ENCODE data around the gene FAXDC2.
"Not testable (repeated sequence)": the region's sequence is repeated elsewhere in the genome, so short reads cannot be mapped to it uniquely, and the experiment has no call there.

FAXDC2 gene

DNA sequence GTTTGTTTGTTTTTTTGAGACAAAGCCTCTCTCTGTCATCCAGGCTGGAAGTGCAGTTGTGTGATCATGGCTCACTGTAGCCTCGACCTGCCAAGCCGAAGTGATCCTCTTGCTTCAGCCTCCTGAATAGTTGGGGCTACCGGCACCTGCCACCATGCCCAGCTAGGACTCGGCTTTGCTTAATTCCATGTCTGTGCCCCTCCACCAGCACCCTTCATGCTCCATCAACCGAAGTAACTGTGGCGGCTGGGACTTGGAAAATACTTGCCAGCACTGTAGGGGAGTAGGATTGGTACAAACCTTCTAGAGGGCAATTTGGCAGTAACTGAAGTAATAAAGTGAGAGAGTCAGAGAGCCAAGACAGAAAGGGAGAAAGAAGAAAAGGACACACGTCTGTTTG lies 19.0 kb downstream of the FAXDC2 start:
- H3K4me3 ChIP-seq (ENCODE audit: control insufficient read depth, low read depth, low read length) = no peak overlapping the region
- TF ChIP-seq CTCF (conservative IDR thresholded peaks at IDR 0.05; ENCODE audit: control insufficient read depth, insufficient read depth, low read depth, low read length) = no peak

GRCh38 chr5:154830596-154830995 lies 19.8 kb downstream of the FAXDC2 start:
- TF ChIP-seq CTCF (conservative IDR thresholded peaks at IDR 0.05; ENCODE audit: control insufficient read depth, insufficient read depth, low read depth, low read length) = no peak
- no peak for DNase-seq (ENCODE audit: low read depth)
- H3K4me3 ChIP-seq (ENCODE audit: control insufficient read depth, low read depth, low read length) = no peak overlapping the region

More for the DNA sequence above, 19.0 kb downstream of the FAXDC2 start:
- no peak for DNase-seq (ENCODE audit: low read depth)

DNA sequence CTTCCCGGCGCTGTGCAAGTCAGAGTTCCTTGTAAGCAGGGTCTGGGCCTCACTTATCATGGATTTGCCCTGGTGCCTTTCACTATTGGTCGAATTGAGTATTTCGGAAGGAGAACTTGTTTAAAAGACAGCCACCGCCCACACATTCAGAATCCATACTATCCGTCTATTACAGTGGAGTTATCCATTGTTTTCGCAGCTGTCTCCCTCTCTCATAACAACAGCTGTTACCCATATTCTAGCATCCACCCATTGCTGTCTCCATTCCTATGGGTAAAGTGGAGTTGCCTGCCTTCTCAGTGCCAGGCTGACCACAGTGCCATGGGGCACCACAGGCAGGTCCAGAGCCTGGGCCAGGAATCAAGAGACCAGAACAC lies 20.2 kb downstream of the FAXDC2 start:
- H3K4me3 ChIP-seq (ENCODE audit: control insufficient read depth, low read depth, low read length) = no peak overlapping the region
- no peak for TF ChIP-seq CTCF (conservative IDR thresholded peaks at IDR 0.05; ENCODE audit: control insufficient read depth, insufficient read depth, low read depth, low read length)
- no peak for DNase-seq (ENCODE audit: low read depth)

DNA sequence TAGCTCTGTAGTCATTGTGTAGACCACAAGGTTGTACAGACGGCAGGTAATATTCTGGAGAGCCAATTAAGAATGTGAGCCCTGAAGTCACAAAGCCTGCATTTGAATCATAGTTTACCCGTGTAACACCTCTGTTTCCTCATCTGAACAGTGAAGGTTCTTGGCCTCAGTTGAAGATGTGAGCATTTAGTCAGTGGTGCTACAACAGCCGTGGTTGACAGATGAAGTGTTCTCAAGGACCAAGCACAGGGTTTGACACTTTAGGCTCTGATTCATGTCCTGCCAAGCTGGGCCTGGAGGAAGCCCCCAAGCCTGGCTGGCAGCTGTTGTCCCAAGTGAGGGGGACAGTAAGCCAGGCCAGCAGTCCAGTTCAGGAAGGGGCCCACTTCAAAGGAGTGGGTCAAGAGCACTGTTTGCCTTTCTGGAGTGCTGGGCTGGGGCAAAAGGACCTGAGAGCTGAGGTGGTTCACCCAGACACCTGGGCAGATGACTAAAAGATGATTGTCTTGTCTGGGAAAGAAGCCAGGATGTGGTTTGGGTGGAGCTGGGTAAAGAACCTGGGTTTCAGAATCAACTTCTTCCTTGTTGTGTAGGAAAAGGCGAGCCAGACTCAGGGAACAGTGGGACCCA lies 20.7 kb downstream of the FAXDC2 start:
- TF ChIP-seq CTCF (conservative IDR thresholded peaks at IDR 0.05; ENCODE audit: control insufficient read depth, insufficient read depth, low read depth, low read length) = no peak
- H3K4me3 ChIP-seq (ENCODE audit: control insufficient read depth, low read depth, low read length) = no peak overlapping the region
- peak; percentile 57 for DNase-seq (ENCODE audit: low read depth)

- no peak for TF ChIP-seq CTCF (conservative IDR thresholded peaks at IDR 0.05; ENCODE audit: control insufficient read depth, insufficient read depth, low read depth, low read length)
- no peak overlapping the region for H3K4me3 ChIP-seq (ENCODE audit: control insufficient read depth, low read depth, low read length)
- no peak for DNase-seq (ENCODE audit: low read depth)
These were observed 21.2 kb downstream of the FAXDC2 start for GRCh38 chr5:154829181-154829588.

- DNase-seq (ENCODE audit: low read depth) = no peak
- TF ChIP-seq CTCF (conservative IDR thresholded peaks at IDR 0.05; ENCODE audit: control insufficient read depth, insufficient read depth, low read depth, low read length) = no peak
These were observed 26.3 kb downstream of the FAXDC2 start for GRCh38 chr5:154824070-154824469.

DNA sequence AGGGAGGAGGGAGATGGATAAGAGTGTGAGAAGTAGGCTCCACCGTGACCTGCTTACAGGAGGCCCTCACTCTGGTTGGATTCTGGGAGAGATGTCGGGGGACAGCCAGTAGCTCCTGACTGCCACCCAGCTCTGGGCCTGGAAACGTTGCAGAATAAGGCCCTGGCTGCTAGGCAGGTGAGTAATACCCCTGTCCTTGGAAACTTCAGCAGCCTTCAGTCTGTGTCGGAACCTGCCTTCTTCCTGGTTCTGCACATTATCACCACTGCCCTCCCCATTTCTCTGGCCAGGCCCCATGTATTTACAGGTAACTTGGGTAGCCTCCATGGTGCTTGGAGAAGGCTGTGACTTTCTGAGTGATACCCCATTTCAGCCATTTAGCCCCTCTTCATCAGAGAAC lies 26.8 kb downstream of the FAXDC2 start:
- no peak overlapping the region for H3K4me3 ChIP-seq (ENCODE audit: control insufficient read depth, low read depth, low read length)
- TF ChIP-seq CTCF (conservative IDR thresholded peaks at IDR 0.05; ENCODE audit: control insufficient read depth, insufficient read depth, low read depth, low read length) = no peak
- DNase-seq (ENCODE audit: low read depth) = no peak

More at GRCh38 chr5:154824070-154824469, 26.3 kb downstream of the FAXDC2 start:
- H3K4me3 ChIP-seq (ENCODE audit: control insufficient read depth, low read depth, low read length) = no peak overlapping the region

GRCh38 chr5:154822896-154823295 lies 27.5 kb downstream of the FAXDC2 start:
- not testable (repeated sequence) for DNase-seq (ENCODE audit: low read depth); H3K4me3 ChIP-seq (ENCODE audit: control insufficient read depth, low read depth, low read length)

Data from fibroblast of mammary gland (primary cell).